Cerebellar nuclear complex (tissue), 1 donor: ENCODE data around the gene KCNG4.

ENCODE experiments used
- DNase-seq, 2 experiments: peaks; one replicate each; lab custom pipeline; 2025; lab: John Stamatoyannopoulos, UW

The KCNG4 gene

GRCh38 chr16:84266451-84266850 is 26.6 kb upstream of the KCNG4 start:
- no peak for DNase-seq

GRCh38 chr16:84262939-84263338 is 23.1 kb upstream of the KCNG4 start:
- DNase-seq: no peak

GRCh38 chr16:84262031-84262430 is 22.2 kb upstream of the KCNG4 start:
- DNase-seq: no peak

DNA sequence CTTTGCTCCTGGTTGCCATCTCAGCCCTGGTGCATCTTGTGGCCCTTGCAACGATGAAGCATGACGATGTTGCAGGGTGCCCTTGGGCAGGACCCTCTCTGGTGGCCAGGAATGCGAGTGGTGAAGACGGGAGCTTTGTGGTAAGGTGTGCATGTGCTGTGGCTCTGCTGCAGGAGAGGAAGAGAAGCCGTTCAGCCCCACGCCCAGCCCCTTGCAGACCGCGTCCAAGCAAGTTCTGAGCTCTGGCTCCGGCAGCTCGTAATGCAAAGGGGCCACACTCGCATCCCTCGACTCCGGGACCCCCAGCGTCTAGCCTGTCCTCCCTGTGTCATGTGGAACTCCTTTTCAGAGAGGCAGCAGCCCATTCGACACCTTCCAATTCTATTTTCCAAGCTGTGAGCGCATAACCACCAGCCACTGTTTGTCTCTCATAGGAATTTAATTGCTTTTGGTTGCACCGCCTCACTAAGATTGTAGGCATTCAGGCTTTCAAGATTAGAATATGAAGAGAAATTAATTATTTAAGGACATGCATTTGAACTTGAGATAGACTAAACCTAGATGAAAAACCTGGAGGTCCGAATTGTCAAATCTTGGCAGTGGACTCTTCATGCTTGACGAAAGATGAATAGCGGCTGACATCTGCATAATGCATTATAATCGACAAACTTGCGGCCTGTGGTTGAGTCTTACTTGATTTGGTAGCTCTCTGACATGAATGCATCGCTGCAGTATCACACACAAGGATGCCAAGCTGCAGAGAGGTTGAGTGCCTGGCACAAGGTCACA is 21.1 kb upstream of the KCNG4 start:
- no peak for DNase-seq

DNA sequence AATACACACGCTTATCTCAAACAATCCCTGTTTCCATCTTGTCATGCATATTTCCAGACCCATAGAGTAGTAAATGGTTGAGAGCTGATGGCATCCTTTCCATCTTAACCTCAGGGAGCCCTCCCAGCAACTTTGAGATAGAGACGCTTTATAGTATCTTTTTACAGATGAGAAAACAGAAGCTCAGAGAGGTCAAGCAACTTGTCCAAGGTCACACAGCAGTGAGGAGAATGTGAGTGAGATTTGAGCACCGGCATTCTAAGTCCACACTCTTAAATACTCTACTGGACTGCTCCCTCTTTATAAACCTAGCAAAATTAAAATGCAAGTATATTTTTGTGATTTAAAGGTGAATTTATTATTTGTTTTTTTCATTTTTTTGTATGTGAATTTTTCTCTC is 19.9 kb upstream of the KCNG4 start:
- DNase-seq: no peak

GRCh38 chr16:84258266-84258665 is 18.5 kb upstream of the KCNG4 start:
- no peak for DNase-seq

DNA sequence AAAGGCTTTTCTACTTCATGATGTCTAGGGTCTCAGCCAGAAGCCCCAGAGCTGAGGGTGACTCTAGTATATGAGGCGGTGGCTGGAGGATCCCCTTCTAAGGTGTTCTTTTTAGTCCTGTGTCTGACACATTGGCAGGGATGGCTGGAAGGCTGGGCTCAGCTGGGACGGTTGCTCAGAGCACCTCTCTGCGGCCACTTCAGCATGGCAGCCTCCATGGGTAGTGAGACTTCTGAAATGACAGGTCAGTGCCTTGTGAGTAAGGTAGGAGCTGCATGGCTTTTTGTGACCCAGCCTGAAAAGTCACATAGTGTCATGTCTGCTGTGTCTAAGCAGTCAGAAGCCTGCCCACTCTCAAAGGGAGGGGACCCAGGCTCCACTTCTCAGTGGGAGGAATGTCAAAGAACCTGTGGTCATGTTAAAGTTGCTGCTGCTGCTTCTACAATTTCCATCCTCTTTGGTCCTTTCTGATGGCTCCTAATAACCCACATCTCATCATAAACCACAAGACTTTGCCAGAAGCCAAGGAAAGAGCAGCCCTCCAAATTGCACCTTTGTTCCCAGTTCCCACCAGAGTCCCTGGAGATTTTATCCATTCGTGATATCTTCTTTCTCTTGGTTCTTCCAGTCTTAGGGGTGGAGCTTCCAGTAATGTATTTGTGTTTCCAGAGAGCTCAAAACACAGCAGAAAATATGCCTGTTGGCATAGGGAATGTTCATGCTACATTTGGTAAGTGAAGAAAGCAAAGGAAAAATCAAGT is 15.4 kb upstream of the KCNG4 start:
- no peak for DNase-seq

- DNase-seq: no peak
Measured at GRCh38 chr16:84254062-84254461, 14.2 kb upstream of the KCNG4 start.

GRCh38 chr16:84253173-84253572 is 13.4 kb upstream of the KCNG4 start:
- no peak for DNase-seq

DNA sequence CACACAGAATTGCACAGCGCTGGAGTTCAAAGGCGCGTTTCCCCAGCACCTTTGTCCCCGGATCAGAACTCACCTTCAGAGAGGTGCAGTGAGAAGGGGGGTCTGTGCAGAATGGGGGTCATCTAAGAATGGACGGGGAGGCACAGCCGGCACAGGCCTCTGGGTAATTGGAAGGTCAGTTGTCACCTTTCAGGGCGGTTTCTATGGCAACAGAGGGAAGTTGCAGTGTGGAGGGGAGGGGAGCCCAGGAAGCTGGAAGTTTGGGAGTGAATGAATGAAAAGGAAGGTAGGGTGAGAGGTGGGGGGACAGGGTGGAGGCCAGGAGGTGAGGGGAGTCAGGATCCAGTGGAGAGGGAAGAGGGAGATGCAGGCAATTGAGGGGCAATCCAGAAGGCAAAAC is 12.4 kb upstream of the KCNG4 start:
- DNase-seq: no peak

GRCh38 chr16:84247844-84248243 is 8.0 kb upstream of the KCNG4 start:
- no peak for DNase-seq

- DNase-seq: no peak
Measured at GRCh38 chr16:84247331-84247730, 7.5 kb upstream of the KCNG4 start.

DNA sequence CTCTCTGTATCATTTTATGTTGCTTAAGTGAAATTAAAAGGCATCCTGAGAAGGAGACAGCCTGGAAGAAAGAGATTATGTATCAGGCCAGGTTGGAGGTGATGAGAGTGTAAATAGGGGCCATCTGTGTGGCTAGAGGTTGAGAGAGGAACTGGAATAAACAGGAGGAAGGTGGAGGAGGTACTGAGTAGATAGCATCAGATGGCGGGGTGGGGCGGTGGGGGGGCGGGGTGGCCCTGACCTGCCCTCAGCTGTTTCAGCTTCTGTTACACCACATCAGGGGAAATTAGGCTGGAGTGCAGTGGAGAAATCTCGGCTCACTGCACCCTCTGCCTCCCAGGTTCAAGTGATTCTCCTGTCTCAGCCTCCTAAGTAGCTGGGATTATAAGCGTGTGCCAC is 6.9 kb upstream of the KCNG4 start:
- no peak for DNase-seq

- DNase-seq: no peak
Measured at GRCh38 chr16:84245956-84246678, 6.3 kb upstream of the KCNG4 start.

DNA sequence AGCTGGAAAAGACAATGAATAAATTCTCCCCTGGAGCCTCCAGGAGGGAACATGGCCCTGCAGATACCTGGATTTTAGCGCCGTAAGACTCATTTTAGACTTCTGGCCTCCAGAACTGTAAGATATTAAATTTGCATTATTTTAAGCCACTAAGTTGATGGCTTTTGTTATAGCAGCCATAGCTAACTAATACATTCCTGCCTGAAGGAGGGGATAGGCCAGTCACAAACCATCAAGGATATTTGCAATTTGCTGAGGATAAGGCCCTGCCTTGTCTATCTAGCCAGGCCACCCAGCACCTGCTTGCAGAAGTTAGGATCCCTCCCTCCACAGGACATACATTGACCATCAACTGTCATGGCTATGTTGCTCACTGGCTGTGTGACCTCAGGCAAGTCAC is 4.9 kb upstream of the KCNG4 start:
- no peak for DNase-seq

GRCh38 chr16:84243732-84244131 is 3.9 kb upstream of the KCNG4 start:
- DNase-seq: no peak

DNA sequence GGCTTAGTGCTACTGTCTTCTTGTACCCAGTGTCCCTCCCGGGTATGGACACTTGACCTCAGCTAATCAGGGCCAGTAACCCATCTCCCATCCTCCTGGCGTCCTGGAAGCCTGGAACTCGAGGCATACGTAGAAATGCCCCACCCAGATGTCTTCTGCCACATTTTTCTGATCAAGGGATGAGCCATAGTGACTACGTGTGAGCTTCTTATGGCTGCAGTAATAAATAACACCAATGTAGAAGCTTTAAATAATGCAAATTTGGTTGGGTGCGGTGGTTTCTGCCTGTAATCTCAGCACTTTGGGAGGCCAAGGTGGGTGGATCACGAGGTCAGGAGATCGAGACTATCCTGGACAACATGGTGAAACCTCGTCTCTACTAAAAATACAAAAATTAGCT is 3.0 kb upstream of the KCNG4 start:
- DNase-seq: no peak

DNA sequence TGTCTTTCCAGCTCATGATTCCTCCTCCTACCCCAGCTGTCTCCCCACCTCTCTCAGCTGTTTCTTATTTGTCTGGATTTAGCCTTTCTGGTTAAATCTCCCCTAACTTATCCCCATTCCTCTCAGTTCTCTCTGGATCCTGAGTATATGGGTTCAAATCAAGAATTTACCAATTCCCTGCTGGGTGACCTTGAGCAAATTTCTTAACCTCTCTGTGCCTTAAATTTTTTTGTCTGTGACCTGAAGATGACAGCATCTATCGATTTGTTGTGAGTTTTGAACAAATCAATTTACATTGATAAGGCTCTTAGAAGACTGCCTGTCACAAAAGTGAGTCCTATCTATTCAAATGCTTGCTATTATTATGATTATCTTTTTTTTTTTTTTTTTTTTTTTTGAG is 2.0 kb upstream of the KCNG4 start:
- DNase-seq: no peak

DNA sequence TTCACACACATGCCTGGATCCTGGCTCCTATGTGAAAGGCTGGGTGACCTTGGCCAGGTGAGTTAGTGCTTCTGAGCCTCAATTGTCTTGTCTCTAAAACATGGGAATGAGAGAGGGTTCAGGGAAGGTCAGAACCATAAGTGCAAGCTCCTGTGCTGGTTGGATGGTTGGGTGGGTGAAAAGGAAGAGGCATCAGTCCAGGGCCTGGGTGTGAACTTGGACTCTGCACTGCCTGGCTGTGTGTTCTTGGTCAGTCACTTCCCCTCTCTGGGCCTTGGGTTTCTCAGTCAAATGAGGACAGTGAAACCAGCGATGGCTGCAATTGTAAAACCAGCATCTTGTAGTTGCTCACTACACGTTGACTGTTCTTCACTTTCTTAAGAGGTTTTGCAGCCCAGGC is 643 bp upstream of the KCNG4 start:
- no peak for DNase-seq

DNA sequence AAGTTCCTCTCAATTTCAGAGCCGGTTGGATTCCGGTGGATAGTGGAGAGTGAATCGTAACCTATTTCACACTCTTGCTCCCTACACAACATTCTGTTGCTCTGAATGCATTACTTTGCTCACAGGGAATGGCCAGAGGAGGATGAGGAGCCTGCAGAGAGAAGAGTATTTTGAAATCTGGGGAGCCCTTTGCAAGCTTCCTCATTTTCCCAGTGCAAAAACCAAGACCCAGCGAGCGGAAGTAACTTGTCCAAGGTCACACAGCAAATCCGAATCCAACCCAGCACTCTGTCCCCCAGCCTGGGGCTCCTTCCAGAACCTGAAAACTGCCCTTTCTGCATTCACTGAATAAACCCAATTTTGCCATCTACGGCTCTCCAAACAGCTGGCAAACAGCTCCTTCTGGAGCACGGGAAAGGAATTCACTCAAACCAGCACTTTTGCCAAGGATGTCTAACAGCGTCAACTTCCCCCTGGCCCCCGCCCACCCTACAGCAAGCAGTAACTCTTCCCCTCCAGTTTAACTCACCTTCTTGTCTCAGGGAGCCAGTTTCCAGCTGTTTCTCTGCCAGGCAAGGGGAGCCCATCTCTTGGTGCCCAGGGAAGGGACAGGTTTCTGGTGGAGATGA is 557 bp downstream of the KCNG4 start:
- DNase-seq: no peak

- DNase-seq: no peak
Measured at GRCh38 chr16:84237994-84238750, 1.6 kb downstream of the KCNG4 start.

GRCh38 chr16:84236671-84237070 is 3.1 kb downstream of the KCNG4 start:
- no peak for DNase-seq
